Measurements from ENCODE around the gene AIF1L.

The AIF1L gene

DNA sequence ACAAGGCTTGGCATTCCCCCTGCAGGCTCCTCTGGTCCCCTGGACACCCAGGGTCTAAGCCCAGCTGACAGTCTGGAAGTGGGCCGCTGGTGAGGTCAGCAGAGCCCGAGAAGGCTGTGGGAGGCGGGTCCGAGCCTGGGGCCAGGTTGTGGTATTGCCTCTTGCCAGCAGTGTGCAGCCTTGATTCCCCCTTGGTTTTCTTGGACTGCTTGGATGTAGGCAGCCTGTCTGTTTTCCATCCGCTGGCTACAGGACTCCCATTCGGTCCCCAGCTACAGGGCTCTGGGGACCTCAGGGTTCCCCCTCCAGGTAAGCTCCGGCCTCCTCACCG, 1.6 kb downstream of the AIF1L start:
- TF ChIP-seq CTCF (IDR thresholded peaks at IDR 0.05) = no peak

DNA sequence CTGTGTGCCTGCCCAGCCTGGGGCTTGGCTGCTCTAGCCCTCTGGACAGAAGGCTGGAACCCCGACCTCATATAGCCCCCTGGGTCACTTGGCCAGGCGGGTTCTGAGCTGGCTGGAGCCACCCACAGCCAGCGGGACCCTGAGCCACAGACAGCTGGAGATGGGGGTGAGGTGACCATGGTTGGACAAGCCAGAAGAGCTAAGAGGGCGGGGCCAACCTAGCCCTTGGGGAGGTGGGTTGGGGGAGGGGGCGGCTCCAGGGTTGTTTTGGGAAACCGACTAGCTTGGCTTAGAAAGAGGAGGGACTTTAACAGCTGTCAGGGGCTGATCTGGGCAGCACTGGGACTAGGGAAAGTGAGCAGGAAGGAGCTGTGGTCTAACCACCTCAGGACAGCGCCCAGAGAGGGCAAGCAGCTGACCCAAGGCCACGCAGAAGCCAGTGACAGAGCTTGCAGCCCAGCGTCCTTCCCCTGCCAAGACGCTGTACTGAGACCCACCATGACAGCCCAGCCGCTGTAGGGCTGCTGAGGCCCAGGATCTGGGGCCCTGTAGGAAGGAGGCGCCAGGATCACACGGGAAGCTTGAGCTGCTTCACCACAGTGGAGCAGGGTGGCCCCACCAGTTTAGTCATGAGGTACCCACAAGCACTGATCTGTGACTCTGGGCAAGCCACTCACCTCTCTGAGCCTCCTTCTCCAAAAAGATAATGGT, 2.2 kb downstream of the AIF1L start:
- TF ChIP-seq CTCF (IDR thresholded peaks at IDR 0.05) = no peak

- TF ChIP-seq CTCF (IDR thresholded peaks at IDR 0.05) = no peak
Measured at GRCh38 chr9:131099102-131099606, 2.8 kb downstream of the AIF1L start.

GRCh38 chr9:131100445-131100844, 4.1 kb downstream of the AIF1L start:
- no peak for TF ChIP-seq CTCF (IDR thresholded peaks at IDR 0.05)

- TF ChIP-seq CTCF (IDR thresholded peaks at IDR 0.05) = no peak
Measured at GRCh38 chr9:131101207-131101964, 5.1 kb downstream of the AIF1L start.

DNA sequence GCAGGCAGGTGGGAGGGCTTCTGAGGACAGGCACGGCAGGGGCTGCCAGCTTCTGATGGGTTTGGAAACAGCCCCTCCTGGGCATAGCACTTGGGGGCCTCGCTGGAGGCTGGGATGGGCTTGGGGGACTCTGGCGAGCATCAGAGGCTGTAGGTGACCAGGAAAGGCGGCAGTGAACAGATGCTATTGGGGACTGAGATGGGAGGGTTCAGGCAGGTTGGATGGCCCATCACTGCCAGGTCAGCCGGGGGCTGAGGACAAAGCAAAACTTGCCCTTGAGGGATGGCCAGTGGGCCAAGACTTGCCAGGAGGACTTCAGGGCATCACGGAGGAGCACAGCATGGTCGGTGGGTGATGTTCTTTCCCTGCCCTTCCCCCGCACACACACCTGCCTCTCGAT, 6.7 kb downstream of the AIF1L start:
- no peak for TF ChIP-seq CTCF (IDR thresholded peaks at IDR 0.05)

- no peak for TF ChIP-seq CTCF (IDR thresholded peaks at IDR 0.05)
Measured at GRCh38 chr9:131103535-131103934, 7.2 kb downstream of the AIF1L start.
